Measurements from ENCODE around the gene ZNF627.
"Not testable (repeated sequence)": the region's sequence is repeated elsewhere in the genome, so short reads cannot be mapped to it uniquely, and the experiment has no call there.

ZNF627 gene

DNA sequence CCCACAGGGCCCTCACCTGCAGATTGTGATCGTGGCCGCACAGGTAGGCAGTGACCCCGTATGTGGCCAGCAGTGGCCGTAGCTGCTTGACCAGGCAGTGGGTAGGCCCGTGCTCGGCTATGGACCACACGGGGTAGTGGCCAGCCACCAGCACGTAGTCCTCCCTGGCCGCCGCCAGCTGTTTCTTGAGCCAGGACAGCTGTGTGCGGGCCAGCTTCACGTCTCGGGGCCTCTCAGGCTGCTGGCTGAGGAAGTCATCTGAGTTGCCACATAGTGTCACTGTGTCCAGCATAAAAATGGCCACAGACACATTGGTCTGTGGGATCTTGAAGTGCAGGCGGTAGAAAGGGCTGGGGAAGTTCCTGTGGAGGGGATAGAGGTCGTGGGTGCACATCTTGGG, 21.1 kb upstream of the ZNF627 start:
- DNase-seq: no peak

DNA sequence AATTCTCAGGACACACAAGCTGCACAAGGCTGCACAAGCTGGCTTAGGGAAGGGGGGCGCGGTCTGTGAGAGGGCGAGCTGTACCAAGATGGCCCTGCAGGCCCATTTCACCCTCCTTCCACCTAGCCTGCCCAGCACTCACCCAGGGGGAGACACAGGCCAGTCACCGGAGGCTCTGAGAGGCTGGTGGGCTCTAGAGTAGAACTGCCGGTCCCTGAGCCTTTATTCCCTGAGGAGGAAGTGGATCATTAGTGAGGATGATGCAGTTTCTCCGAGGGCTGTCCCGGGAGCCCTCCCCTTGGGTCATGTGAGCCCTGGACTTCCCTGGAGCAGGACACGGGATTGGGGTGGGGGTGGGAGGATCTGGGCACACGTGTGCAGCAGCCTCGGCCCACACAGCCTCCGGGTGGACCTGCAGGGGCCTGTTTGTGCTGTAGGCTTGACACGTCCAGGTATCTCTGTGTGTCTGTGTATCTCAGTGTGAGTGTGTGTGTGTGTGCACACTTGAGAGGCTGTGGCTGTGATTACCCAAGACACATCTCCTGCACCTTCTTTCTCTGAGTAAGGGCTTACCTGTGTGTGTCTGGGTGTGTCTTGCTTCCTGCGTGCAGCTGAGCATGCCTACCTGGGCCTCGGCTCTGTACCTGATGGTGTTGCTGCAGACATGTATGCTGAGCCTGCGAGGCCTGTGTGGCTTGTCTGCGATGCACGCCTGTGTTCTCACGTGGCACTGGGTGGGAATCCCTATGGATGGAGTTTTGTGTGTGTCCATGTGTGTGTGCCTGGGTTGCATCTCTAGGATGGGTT, 19.6 kb upstream of the ZNF627 start, which contains the start of gene ACP5:
Gene ACP5 (minus strand): TSS at position 195 of the 807 bp plus-strand sequence. CDS start 328 bp downstream, outside the sequence.
- DNase-seq: no peak

DNA sequence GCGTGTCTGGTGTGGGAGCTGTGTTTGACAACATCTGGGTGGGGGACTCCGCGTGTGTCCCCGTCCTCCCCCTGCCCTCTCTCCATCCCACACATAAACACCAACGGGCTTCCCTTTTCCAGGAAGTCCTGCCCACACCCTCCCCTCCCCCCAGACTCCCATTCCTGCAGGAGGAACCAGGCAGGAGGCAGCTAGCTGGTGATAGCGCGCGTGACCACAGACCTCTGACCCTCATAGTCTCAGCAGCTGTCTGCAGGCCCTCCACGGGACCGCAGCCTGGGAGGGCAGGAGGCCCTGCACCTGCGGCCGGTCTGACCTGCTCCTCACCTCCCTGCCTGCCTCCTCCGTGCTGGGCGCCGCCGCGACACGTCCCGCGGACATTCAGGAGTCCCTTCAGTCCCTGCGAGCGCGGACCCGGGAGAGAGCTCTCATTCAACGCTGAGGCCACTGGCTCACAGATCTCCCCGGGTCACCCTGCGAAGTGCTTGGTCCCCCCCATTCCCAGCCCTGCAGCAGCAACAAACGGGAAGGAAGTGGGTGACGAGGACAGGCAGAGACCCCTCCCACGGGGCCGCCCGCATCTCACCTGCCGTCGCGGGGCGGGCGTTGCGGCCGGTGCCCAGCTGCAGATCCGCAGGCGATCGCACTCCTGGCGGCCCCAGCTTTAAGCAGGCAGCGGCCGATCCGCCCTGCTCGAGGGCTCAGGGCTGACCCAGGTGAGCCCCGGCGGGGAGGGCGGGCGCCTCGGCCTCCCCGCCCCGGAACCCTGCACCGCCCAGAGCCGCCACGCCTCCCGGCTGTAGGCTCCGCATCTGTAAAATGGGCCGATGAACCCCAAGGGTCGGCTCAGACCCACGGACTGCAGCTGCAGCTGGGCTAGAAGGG, 18.8 kb upstream of the ZNF627 start:
- peak; percentile 58 for DNase-seq

DNA sequence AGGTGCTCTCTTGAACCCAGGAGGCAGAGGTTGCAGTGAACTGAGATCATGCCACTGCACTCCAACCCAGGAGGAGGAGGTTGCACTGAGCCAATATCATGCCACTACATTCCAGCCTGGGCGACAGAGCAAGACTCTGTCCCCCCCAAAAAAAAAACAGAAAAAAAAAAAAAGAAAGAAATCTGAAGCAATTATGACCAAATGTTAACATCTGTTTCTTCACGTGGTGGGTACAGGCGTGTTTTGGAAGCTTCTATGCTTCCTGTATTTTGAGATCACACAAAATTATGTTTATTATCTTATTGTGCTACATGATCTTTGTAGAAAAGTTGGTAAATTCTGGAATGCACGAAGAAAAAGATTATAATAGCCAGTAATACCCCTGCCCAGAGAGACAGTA, 17.2 kb upstream of the ZNF627 start:
- no peak for DNase-seq

DNA sequence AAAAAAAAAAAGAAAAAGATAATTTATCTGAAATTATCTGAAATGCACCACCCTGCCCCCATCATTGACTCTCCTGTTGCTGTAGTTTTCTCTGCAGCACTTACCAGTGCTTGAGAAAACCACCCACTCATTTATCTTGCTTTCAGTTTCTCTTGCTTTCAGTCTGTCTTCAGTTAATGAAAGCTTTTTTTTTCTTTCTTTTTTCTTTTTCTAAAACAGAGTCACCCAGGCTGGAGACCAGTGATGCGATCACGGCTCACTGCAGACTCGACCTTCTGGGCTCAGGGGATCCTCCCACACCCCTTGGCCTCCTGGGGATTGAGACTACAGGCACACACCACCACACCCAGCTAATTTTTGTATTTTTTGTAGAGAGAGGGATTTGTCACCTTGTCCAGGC, 15.5 kb upstream of the ZNF627 start:
- DNase-seq: peak; percentile 70

DNA sequence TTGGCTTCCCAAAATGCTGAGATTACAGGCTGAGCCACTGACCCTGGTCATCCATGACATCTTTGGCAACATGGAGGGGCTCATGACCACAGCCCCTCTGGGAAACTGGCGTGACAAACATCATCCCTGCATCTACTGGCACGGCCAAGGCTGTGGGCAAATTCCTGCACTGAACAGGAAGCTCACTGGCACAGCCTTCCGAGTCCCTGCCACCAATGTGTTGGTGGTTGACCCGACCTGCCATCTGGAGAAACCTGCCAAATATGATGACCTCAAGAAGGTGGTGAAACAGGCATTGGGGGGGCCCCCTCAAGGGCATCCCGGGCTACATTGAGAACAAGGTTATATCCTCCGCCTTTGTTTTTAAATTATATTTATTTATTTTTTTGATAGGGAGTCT, 11.0 kb upstream of the ZNF627 start:
- DNase-seq: no peak

DNA sequence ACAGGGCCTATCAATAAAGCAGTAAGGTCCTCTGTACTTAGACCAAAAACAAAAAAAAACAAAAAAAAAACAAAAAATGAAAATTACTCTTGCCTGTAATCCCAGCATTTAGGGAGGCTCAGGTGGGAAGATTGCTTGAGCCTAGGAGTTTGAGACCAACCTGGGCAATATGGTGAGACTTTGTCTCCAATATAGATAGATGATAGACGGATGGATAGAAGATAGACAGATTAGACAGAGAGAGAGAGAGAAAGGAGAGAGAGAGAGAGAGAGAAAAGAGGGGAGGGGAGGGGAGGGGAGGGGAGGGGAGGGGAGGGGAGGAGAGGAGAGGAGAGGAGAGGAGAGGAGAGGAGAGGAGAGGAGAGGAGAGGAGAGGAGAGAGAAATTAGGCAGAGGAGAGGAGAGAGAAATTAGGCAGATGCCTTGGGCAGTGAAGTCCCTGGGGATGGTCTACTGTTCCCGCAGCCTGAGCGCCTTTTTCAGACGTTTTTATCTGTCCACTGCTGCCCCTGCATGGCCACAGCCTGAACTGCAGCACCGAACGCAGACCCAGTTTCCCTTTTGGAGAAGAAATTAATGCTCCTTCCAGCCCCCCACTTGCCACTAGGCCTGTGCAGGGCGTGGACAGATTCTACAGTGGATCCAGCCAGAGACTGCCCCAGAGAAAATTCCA, 9.8 kb upstream of the ZNF627 start:
- DNase-seq: peak; percentile 91

DNA sequence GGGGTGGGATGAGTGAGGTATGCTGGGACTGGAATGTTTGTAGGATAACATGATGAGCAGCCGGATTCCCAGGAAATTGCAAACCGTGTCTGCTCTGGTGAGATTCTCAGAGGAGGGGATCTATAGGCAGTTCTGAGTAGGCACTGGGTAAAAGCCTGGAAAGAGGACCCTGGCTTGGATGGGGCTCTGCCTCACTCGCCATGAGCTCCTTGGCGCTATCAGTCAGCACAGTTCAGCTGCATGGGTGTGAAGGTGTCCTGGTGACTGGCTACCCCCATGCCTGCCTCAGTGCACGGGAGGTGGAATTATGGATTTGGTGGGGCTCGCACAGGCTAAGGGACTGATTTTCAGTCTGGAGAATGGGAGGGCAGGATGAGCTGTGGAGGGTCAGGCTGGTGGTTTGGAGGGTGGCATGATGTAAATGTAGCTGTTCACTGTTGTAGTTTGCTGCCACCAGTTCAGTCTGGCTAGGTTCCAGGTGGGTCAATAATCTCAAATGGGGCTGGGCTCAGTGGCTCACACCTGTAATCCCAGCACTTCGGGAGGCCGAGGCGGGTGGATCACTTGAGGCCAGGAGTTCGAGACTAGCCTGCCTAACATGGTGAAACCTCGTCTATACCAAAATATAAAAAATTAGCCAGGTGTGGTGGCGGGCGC, 9.2 kb upstream of the ZNF627 start:
- DNase-seq: no peak

DNA sequence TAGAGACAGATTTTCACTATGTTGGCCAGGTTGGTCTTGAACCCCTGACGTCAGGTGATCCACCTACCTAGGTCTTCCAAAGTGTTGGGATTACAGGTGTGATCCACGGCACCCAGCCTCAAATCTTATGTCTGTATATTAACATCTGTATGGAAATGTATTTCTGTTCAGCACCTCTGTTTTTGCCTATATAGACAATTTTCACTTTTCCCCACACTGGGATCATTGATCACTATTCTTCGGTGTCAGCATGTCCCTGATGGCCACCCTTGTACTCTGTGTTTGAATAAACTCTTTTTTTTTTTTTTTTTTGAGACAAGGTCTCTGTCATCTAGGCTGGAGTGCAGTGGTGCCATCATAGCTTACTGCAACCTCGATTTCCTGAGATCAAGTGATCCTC, 3.2 kb upstream of the ZNF627 start:
- no peak for DNase-seq

DNA sequence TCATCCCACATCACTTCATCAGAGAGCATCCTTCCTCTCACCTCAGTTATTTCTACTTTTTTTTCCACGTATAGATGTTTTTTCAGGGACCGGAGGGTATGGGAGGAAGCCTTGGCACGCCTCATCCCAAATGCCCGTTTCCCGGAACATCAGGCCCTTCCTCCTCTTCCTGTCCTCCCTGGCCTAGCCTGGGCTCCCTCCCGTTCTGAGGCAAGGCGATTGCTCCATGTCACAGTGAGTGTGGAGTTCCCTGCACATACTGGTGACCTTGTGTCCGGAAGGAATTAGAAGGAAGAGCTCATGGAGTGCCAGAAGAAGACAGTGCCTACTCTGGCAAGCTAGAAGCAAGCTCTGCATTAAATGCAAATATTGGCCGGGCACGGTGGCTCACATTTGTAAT, 1.1 kb upstream of the ZNF627 start:
- no peak for DNase-seq

DNA sequence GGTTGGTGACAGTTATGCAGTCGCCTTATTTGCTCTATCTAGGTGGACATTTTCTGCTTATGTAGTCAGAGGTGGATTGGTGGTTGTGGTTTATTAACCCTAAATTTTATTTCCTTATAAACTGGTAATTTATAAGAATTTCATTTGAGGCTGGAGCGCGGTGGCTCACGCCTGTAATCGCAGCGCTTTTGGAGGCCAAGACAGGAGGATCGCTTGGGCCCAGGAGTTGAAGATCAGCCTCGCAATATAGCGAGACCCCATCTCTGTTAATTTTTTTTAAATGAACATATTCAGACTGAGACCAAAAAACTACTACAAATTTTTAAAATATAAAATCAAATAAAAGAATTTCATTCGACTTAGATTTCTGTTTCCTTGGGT, 810 bp downstream of the ZNF627 start:
- DNase-seq: no peak

DNA sequence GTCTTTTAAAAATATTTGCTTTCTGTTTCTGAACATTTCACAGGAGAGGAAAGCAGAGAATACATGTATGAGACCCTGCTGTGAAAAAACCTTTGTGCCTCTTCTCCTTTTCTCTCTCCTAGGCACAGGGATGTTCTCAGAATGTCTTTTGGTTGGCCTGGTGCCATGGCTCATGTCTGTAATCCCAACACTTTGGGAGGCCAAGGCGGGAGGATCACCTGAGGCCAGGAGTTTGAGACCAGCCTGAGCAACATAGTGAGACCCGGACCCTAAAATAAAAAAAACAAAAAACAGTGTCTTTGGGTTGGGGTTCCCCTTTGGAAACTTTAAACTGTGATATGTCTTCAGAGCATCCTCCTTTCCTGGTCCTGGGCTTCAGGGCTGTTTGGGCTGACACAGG, 1.5 kb downstream of the ZNF627 start:
- no peak for DNase-seq

DNA sequence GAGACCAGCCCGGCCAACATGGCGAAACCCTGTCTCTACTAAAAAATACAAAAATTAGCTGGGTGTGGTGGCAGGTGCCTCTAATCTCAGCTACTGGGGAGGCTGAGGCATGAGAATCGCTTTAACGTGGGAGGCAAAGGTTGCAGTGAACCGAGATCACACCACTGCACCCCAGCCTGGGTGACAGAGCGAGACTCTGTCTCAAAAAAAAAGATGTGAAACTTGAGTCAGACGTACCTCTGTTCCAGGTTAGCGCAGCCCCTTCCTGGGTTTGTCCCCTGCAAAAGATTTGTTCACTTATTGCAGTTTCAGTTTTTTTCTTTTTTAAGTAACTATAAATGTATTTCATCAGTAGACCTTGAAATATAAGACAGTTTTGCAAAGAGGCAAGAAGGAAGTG, 2.4 kb downstream of the ZNF627 start:
- not testable (repeated sequence) for DNase-seq

DNA sequence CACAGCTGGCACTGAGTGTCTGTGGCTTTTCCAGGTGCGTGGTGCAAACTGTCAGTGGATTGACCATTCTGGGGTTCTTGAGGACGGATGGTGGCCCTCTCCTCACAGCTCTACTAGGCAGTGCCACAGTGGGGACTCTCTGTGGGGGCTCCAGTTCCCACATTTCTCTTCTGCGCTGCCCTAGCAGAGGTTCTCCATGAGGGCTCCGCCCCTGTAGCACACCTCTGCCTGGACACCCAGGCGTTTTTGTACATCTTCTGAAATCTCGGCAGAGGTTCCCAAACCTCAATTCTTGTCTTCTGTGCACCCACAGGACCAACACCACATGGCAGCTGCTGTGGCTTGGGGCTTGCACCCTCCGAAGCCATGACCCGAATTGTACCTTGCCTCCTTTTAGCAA, 9.2 kb downstream of the ZNF627 start:
- DNase-seq: no peak

DNA sequence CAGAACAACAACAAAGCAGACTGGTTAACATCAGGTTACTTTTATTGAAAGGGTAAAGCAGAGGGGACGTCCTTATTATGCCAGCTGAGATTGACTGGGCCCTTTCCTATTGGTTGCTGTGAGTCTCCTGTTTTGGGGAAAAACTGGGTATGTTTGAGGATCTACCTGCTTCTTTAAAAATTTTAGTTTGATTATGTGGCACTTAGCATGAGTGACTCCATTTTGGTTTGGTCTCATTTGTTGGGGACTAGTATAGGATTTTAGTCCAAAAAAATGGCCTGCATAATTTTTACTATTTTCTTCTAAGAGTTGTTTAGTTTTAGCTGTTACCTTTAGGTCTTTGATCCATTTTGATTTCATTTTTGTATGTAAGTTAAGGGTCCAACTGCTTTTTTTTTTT, 14.4 kb downstream of the ZNF627 start:
- no peak for DNase-seq

DNA sequence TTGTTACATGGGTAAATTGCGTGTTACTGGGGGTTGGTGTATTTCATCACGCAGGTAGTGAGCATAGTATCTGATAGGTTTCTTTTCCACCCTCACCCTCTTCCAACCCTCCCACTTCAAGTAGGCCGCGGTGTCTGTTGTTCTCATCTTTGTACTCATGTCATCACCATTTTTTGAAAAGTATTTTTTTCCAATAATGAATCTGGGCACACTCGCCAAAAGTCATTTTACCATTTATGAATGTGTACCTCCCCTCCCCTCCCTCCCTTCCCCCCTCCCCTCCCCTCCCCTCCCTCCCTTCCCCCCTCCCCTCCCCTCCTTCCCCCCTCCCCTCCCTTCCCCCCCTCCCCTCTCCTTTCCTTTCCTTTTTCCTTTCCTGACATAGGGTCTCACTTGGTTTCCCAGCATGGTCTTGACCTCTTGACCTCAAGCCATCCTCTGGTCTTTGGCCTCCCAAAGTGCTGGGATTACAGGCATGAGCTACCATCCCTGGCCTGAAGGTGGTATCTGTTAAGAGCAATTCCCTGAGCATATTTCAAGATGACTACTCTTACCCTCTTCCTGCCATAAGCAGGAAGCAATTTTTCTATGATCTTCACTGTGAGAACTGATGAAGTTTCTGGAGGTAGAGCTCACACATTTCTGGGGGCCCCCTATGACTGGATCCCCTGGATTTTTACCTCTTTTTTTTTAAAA, 15.7 kb downstream of the ZNF627 start:
- no peak for DNase-seq

DNA sequence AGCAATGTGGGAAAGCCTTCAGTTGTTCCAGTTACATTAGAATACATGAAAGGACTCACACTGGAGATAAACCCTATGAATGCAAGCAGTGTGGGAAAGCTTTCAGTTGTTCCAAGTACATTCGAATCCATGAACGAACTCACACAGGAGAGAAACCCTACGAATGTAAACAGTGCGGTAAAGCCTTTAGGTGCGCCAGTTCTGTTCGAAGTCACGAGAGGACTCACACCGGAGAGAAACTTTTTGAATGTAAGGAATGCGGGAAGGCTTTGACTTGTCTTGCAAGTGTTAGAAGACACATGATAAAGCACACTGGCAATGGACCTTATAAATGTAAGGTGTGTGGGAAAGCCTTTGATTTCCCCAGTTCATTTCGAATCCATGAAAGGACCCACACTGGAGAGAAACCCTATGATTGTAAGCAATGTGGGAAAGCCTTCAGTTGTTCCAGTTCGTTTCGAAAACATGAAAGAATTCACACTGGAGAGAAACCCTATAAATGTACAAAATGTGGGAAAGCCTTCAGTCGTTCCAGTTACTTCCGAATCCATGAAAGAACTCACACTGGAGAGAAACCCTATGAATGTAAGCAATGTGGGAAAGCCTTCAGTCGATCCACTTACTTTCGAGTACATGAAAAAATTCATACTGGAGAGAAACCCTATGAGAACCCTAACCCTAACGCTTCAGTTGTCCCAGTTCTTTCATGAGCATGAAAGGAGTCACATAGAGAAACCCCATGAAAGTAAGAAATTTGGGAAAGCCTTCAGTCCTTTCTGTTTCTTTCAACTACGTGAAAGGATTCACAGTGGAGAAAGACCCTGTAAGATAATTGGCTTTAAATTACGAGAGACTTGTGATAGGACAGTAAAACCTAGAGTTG, 20.1 kb downstream of the ZNF627 start:
- DNase-seq: no peak

DNA sequence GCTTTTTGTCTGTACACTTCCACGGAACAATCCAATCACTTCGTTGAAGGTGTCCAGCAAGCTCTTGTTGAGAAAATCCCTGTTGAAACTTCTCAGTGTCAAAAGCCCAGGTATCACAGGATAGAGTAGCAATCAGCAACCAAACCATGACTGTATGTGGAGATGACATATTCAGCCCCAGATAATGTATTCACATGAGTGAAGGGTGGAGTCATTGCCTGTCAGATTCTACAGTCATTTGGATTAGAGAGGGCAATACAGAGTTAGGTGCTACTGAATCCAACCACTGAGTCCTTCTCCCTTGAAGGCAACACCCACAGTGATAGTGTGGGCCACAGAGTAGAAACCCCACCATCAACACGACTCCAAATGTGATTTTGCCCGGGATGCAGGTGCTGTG, 23.3 kb downstream of the ZNF627 start:
- no peak for DNase-seq

DNA sequence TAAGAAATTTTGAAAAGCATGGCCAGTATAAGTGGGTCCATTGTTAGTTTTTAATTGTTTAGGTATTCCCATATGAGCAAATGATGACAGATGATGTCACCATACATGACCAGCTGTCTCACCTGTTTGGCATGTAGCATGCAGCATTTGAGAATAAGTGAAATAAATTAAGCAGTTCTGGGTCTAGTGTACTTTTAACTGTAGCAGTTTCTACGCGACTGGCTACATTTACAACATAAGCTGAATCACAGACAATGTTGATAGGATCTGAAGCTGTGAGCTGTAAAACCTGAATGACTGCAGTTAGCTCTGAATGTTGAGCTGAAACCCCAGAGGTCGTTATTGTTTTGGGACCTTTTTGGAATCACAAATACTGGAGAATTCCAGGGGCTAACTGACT, 25.1 kb downstream of the ZNF627 start:
- not testable (repeated sequence) for DNase-seq

DNA sequence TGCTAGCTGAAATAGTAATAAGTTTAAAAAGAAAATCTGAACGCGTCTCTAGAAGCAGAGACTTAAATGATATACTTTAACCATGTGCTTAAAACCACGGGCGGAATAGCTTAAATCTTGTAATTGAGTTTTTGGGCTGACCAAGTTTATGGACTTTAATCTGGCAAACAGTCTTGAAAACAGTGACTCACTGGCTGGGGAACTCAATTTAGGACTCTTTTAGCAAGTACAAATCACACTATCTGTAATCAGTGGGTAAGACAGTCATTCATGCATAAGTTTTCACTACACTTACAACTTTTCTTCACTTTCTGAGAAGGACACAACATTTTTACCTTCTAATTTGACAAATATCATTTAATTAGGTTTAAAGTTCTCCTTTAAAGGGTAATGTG, 26.8 kb downstream of the ZNF627 start:
- DNase-seq: no peak

DNA sequence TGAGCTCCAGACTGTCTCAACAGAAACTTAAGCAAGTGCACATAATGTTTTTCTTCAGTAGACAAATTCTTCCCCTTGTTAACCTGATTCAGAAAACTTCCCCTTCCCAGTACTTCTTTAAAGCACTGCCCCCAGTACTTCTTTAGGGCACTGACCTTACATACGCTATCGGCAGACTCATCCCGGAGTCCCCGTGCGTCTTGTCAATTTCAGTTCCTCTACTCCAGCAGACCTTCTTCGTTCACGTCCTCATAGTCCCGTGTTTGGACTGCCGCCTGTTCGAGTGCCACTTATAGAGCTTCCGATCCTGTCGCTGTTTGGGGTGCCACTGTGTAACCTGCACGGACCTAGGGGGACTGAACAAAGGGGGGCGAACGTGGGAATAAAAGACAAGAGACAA, 29.0 kb downstream of the ZNF627 start:
- DNase-seq: no peak
